A549 treated with DMSO at 1 μM for 4 hours (cell line): Measurements from ENCODE around the gene ZC3H6. TPM values are rescaled to one million over a fixed set of nuclear protein-coding genes. Genes with fewer than 3 reads are reported as not detected.

ENCODE experiments used
- total RNA-seq: library from RNA; stranded (reverse); fragments of 200-300 nt; extraction: Qiagen RNA extraction; gene quantifications from 5 replicates; pipeline ENCODE4 v1.2.3, GENCODE V29; 2022; ENCODE audit warnings: low read depth

Gene ZC3H6, protein sequence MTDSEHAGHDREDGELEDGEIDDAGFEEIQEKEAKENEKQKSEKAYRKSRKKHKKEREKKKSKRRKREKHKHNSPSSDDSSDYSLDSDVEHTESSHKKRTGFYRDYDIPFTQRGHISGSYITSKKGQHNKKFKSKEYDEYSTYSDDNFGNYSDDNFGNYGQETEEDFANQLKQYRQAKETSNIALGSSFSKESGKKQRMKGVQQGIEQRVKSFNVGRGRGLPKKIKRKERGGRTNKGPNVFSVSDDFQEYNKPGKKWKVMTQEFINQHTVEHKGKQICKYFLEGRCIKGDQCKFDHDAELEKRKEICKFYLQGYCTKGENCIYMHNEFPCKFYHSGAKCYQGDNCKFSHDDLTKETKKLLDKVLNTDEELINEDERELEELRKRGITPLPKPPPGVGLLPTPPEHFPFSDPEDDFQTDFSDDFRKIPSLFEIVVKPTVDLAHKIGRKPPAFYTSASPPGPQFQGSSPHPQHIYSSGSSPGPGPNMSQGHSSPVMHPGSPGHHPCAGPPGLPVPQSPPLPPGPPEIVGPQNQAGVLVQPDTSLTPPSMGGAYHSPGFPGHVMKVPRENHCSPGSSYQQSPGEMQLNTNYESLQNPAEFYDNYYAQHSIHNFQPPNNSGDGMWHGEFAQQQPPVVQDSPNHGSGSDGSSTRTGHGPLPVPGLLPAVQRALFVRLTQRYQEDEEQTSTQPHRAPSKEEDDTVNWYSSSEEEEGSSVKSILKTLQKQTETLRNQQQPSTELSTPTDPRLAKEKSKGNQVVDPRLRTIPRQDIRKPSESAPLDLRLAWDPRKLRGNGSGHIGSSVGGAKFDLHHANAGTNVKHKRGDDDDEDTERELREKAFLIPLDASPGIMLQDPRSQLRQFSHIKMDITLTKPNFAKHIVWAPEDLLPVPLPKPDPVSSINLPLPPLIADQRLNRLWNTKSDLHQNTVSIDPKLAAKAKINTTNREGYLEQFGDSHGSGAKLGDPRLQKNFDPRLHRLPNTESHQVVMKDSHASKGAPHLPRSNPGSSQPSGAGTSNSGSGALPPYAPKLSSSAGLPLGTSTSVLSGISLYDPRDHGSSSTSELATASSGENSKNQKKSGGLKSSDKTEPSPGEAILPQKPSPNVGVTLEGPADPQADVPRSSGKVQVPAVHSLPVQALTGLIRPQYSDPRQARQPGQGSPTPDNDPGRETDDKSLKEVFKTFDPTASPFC
- 0.34 to 0.53 TPM (median 0.52 TPM) in 5 replicates for total RNA-seq

DNA sequence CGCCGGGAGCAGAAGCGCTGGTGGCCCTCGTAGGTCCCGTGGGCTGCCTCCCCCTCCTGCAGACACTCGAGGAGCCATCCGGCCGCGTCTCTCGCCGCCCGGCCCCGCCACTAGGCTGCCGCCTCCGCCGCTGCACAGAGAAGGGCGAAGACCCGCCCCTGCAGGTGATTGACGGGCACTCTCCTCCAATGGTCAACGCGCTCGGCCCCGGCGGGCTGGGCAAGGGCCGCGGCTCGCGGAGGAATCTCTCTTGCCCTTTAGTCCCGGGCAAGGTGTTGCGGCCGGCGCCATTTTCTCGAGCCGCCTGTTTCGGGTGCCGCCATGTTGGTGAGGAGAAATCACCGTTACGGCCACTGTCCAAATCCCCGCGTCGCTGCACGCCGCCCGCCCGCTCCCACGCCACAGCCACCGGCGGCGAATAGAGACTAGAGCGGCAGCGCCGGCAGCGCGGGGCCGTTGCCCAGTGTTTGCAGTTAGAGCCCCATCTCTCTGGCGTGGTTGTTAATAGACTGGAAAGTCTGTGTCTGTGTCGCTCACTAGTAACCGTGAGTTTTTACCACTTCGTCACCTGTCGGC is at the start of gene ZC3H6:
ZC3H6 (plus strand) TSS at position 287 of the 576 bp plus-strand sequence. CDS start 398 bp downstream, outside the sequence.

DNA sequence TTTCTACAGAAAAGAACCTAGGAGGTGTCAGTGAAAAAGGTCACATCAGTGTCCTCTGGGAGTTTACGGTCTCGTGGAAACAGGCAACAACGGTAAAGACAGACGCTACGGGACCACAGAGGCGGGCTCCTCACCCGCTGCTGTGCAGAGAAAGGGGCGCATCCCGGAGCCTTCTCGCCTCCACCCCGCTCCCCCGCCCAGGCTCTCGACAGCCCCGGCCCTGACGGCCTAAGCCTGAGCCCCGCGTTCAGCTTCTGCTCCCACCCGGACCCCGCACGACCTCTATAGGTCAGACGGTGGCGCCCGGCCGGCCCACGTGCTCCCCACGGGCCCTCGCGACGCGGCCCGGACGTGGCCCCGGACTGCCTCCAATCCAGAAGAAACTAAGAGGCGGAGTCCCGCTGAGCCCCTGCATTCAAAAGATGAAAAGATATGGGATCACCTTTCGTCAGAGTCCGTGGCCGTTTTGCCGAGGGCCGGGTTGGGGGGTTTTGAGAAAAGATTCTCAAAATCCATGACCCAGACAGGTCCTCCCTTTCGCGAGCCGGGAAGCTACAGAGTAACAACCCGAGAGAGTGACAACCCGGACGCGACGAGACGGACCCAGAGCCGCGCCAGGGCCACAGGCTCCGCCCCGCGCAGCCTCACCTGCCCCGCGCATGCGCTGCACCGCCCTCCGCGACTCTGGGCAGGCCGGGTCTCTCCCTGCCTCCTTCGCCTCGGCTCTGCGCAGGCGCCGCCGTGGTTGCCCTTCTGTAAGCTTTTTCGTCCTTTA is 20.7 kb upstream of the ZC3H6 start, which contains the start of gene ZC3H8:
ZC3H8 (minus strand) TSS at position 577 of the 775 bp plus-strand sequence; CDS start at position 516, 61 bp downstream.

Other genes starting within 250 kb of the ZC3H6 start
- 16.3 to 22.9 TPM (median 18.8 TPM) in 5 replicates for gene TMEM87B, start 220.3 kb upstream of the ZC3H6 start, total RNA-seq
- 0.42 to 0.86 TPM (median 0.55 TPM) in 5 replicates for gene FBLN7, start 137.2 kb upstream of the ZC3H6 start, total RNA-seq
- 15.1 to 18.5 TPM (median 15.9 TPM) in 5 replicates for gene ZC3H8, start 20.6 kb upstream of the ZC3H6 start, total RNA-seq
- 3.4 to 4.9 TPM (median 4.1 TPM) in 5 replicates for gene RGPD8, start 158.0 kb downstream of the ZC3H6 start, total RNA-seq
- 39.3 to 49.6 TPM (median 42.6 TPM) in 5 replicates for gene TTL, start 206.6 kb downstream of the ZC3H6 start, total RNA-seq